Loucy (cell line): Measurements from ENCODE around the gene RAVER2.

Source experiments
- CTCF ChIP-seq: fragments of 200-600 bp; sonication (generic); conservative IDR thresholded peaks from 2 replicates; pipeline ENCODE4 v1.5.1; 2014; ENCODE audit warnings: mild to moderate bottlenecking, antibody characterized with exemption, low read length
- EZH2phosphoT487 ChIP-seq: fragments of 200-600 bp; IDR thresholded peaks from 2 replicates; pipeline ENCODE4 v1.6.1; 2018; ENCODE audit warnings: antibody characterized with exemption, mild to moderate bottlenecking, moderate library complexity, borderline replicate concordance

GRCh38 chr1:64847666-64848065 is 102.8 kb downstream of the RAVER2 start:
- TF ChIP-seq CTCF, result no peak
- TF ChIP-seq EZH2phosphoT487, result no peak
